ENCODE measurements around the gene ZNF600. TPM values are rescaled to one million over a fixed set of nuclear protein-coding genes. Genes with fewer than 3 reads are reported as not detected.
"Not testable (repeated sequence)": the region's sequence is repeated elsewhere in the genome, so short reads cannot be mapped to it uniquely, and the experiment has no call there.

ZNF600 gene
- 10 to 100 TPM; 11.1 to 13.4 TPM for total RNA-seq

DNA sequence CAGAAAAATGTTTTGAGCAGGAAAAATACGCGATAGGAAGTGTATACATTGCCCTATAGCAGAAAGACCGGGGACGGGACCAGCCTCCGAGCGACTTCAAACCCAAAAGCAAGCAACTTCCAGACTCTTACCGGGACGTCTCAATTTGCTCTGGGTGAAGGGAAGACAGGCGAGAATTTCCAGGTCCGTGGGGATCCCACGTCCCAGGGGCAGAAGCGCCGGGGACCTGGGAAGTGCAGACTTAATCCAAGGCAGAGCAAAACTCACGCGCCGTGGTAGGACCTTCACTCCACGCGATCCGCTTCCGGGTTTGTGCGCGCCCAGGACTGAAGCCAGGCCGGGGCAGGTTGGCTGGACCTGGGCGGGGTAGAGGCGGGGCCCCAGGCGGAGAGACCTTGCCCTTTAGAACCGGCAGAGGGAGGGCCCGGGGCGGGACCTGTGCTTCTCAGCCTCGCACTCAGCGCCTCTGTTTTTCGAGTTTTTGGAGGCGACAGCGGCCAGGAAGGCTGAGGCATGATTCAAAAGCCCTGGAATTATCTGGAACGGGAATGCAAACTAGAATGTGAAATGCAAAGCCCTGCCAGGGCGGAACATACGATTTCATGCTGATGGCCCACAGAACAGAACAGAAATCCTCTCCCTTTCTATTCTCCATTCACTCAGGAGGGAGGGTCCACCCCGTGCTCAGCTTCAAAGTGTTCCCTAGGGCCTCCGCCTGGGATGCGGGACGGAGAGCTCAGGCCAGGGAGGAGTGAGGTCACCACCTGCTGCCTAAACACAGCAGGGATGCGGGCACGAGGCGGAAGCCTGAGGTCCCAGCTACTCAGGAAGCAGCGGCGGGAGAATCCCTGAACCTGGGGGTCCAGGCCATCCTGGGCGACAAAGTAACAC is at the start of gene ZNF600:
Gene ZNF600, minus strand, starts transcription at position 328 of the 891 bp plus-strand sequence. CDS start 7,903 bp downstream, outside the sequence.
- H3K4me1 Mint-ChIP-seq (ENCODE audit: low read depth), result peaks cover 27% of the 10 kb centered on the region
- H3K27me3 Mint-ChIP-seq, POLR2A ChIA-PET: not testable (repeated sequence)
- CTCF ChIA-PET, result interaction anchor here (0.8 kb wide), 1 partner anchor 55 kb away, joined by 3 read pairs; no protein-coding TSS in a partner anchor
- peak within 1 kb of the TSS; percentile 85 for H3K4me3 Mint-ChIP-seq
- intact Hi-C loops (cut with micrococcal nuclease), result loop anchor here (2.0 kb wide), 1 partner anchor 52 kb away; the partner anchor contains the start of gene ZNF611
- peaks cover 18% of the 10 kb centered on the region for H3K9me3 Mint-ChIP-seq
- peaks cover 12% of the 10 kb centered on the region for H3K36me3 Mint-ChIP-seq
- H3K27ac Mint-ChIP-seq, result peak within 1 kb of the TSS; percentile 69
- DNase-seq, result peak; percentile 92

DNA sequence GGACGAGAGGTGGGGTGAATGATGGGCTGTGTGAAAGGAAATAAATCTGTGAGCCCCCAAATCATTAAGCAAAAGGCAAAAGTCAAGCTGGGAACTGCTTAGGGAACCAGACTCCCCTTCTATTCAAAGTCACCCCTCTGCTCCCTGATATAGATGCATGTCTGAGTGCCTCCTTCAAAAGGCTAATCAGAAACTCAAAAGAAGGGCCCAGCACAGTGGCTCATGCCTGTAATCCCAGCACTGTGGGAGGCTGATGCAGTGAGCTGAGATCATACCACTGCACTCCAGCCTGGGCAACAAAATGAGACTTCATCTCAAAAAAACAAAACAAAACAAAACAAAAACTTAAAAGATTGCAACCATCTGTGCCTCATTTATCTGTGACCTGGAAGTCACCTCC is 47.7 kb upstream of the ZNF600 start:
- Mint-ChIP-seq H3K36me3 (peaks cover 46% of the 10 kb centered on the region), H3K9me3 (peaks cover 76% of the 10 kb centered on the region)
- H3K27ac Mint-ChIP-seq; CTCF ChIA-PET; POLR2A ChIA-PET; intact Hi-C loops (cut with micrococcal nuclease); DNase-seq; H3K4me1 Mint-ChIP-seq (ENCODE audit: low read depth); H3K4me3 Mint-ChIP-seq; H3K27me3 Mint-ChIP-seq: not testable (repeated sequence)

DNA sequence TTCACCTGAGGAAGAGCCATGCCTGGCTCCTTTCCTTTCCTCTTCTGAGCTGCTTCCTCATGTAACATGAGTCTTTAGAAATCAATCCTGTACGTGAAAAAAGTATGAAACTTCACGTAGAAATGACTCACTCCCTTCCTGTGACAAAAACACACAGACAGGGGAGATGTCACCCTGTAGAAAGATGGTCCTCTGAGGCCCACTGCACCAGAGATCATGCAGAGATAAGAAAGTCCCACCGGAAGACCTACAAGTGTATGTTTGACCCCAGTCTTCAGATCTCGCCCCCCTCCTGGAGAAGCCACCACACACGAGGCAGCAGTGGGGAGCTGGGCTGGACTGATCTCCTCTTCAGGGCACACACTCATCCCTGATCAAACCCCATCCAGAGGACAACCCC is 47.0 kb upstream of the ZNF600 start:
- Mint-ChIP-seq H3K36me3 (peaks cover 39% of the 10 kb centered on the region), H3K9me3 (peaks cover 70% of the 10 kb centered on the region)
- DNase-seq; H3K4me1 Mint-ChIP-seq (ENCODE audit: low read depth); H3K27ac Mint-ChIP-seq; CTCF ChIA-PET; H3K27me3 Mint-ChIP-seq; POLR2A ChIA-PET; H3K4me3 Mint-ChIP-seq; intact Hi-C loops (cut with micrococcal nuclease): not testable (repeated sequence)

DNA sequence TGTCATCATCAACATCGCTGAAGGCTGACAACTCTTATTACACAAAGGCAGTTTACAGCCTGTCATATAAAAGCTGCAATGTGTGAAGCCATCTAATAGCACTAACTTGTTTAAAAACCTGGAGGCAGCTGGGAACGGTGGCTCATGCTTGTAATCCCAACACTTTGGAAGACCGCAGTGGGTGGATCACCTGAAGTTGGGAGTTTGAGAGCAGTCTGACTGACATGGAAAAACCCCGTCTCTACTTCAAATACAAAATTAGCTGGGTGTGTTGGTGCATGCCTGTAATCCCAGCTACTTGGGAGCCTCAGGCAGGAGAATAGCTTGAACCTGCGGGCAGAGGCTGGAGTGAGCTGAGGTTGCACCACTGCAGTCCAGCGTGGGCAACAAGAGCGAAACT is 43.3 kb upstream of the ZNF600 start:
- H3K27ac Mint-ChIP-seq; H3K27me3 Mint-ChIP-seq; CTCF ChIA-PET; DNase-seq; POLR2A ChIA-PET; H3K4me3 Mint-ChIP-seq; intact Hi-C loops (cut with micrococcal nuclease); H3K4me1 Mint-ChIP-seq (ENCODE audit: low read depth): not testable (repeated sequence)
- Mint-ChIP-seq H3K9me3 (peaks cover 46% of the 10 kb centered on the region), H3K36me3 (peaks cover 12% of the 10 kb centered on the region)

DNA sequence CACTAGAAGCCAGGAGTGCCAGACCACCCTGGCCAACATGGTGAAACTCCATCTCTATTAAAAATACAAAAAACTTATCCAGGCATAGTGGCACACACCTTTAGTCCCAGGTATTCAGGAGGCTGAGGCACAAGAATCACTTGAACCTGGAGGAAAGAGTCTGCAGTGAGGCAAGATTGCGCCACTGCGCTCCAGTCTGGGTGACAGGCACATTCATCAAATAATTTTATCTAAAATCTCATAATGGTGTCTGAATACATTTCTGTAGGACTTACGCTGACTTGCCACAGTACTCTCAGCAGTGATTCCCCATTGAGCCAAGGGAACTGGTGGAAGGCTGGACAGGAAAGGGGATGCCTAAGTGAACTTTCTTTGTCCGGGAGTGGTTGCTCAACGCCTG is 39.2 kb upstream of the ZNF600 start:
- peaks cover 3% of the 10 kb centered on the region for H3K4me1 Mint-ChIP-seq (ENCODE audit: low read depth)
- no peak overlapping the region for H3K27ac Mint-ChIP-seq
- ChIA-PET POLR2A (no interaction called here), CTCF (no interaction called here)
- DNase-seq, result no peak
- intact Hi-C loops (cut with micrococcal nuclease), result no loop called here
- peaks cover 2% of the 10 kb centered on the region for H3K36me3 Mint-ChIP-seq
- no peak overlapping the region for H3K4me3 Mint-ChIP-seq
- no peaks in the 10 kb centered on the region for H3K27me3 Mint-ChIP-seq
- H3K9me3 Mint-ChIP-seq, result peaks cover 22% of the 10 kb centered on the region

DNA sequence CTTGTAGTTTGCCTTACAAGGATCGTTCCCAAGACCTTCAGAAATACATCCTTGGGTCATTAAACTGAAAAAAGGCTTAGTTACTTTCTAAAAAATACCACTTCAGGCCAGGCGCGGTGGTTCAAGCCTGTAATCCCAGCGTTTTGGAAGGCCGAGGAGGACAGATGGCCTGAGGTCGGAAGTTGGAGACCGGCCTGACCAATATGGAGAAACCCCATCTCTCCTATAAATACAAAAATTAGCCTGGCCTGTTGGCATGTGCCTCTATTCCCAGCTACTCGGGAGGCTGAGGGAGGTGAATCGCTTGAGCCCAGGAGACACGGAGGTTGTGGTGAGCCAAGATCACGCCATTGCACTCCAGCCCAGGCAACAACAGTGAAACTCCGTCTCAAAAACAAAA is 37.1 kb upstream of the ZNF600 start:
- no peak for DNase-seq
- Mint-ChIP-seq H3K27ac (no peak overlapping the region), H3K4me3 (no peak overlapping the region), H3K9me3 (peaks cover 12% of the 10 kb centered on the region), H3K27me3 (no peaks in the 10 kb centered on the region), H3K4me1 (ENCODE audit: low read depth) (peaks cover 16% of the 10 kb centered on the region), H3K36me3 (peaks cover 10% of the 10 kb centered on the region)
- CTCF ChIA-PET, result no interaction called here
- intact Hi-C loops (cut with micrococcal nuclease), result no loop called here
- POLR2A ChIA-PET, result no interaction called here

DNA sequence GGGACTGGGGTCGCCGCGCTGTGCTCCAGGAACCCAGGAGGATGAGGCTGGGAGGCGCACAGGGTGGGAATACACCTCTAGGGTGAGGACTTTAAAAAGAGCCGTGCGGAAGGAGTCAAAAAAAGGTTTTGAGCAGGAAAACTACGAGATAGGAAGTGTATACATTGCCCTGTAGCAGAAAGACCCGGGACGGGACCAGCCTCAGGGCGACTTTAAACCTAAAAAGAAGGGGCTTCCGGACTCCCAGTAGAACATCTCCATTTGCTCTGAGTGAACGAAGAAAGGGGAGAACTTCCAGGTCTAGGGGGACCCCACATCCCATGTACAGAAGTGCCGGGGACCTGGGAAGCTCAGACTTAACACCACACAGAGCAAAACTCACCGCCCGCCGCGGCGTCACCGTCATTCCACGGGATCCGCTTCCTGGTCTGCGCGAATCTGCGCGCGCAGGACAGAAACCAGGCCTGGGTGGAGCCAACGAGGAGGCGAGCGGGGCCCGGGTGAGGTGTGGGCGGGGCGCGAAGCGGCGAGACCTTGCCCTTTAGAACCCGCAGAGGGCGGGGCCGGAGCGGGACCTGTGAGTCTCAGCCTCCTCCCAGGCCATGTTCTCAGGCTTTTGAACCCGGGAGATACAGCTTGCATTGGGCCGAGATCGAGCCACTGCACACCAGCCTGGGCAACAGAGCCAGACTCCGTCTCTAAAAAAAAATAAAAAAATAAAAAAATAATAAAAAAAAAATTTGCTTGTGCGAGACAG is 34.8 kb upstream of the ZNF600 start, which contains the start of gene ZNF28:
Gene ZNF28, minus strand, starts transcription at position 430 of the 757 bp plus-strand sequence. CDS start 3,675 bp downstream, outside the sequence.
- H3K4me1 Mint-ChIP-seq (ENCODE audit: low read depth), result peaks cover 19% of the 10 kb centered on the region
- CTCF ChIA-PET, result not testable (repeated sequence)

DNA sequence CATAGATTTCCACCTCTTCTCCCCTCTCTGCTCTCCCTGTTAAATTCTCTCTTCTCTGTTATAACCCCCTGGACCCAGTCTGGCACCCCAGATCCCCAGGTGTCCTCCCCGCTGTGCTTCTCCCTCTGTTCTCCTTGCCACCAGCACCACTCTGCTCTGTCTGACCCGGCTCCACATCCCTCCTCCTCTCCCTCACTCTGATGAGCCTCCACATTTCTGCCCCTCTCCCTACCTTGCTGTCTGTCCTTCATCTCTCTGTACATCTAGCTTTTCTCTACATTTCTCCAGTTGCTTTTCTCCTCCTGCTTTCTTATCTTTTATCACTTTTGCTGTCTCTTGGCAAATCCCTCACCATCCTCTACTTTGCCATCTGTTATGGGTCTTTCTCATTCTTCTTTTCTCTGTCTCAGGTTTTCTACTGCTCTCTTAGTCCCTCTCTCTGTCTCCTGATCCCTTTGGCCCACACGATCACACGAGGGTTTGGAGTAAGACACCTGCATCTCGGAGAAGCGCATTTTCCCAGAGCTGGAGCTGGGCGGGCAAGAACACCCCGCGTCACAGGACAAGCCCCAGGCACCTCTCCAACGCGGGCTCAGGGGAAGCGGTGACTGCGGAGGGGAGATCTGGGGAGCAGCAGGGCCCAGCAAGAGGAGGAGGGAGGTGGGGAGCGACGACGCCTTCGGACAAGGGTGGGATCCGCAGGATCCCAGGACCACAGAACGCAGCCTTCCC is 34.0 kb upstream of the ZNF600 start:
- H3K4me3 Mint-ChIP-seq, result peak overlapping the region; percentile 84
- intact Hi-C loops (cut with micrococcal nuclease); H3K27me3 Mint-ChIP-seq; H3K9me3 Mint-ChIP-seq; CTCF ChIA-PET; POLR2A ChIA-PET: not testable (repeated sequence)
- H3K27ac Mint-ChIP-seq, result peak overlapping the region; percentile 70
- H3K36me3 Mint-ChIP-seq, result peaks cover 30% of the 10 kb centered on the region
- peaks cover 19% of the 10 kb centered on the region for H3K4me1 Mint-ChIP-seq (ENCODE audit: low read depth)
- DNase-seq, result peak; percentile 41

More for the DNA sequence above, 34.8 kb upstream of the ZNF600 start, which contains the start of gene ZNF28:
- peak; percentile 80 for DNase-seq
- H3K9me3 Mint-ChIP-seq; intact Hi-C loops (cut with micrococcal nuclease); POLR2A ChIA-PET; H3K27me3 Mint-ChIP-seq: not testable (repeated sequence)
- H3K27ac Mint-ChIP-seq, result peak within 1 kb of the TSS; percentile 70
- H3K4me3 Mint-ChIP-seq, result peak within 1 kb of the TSS; percentile 84
- H3K36me3 Mint-ChIP-seq, result peaks cover 25% of the 10 kb centered on the region

DNA sequence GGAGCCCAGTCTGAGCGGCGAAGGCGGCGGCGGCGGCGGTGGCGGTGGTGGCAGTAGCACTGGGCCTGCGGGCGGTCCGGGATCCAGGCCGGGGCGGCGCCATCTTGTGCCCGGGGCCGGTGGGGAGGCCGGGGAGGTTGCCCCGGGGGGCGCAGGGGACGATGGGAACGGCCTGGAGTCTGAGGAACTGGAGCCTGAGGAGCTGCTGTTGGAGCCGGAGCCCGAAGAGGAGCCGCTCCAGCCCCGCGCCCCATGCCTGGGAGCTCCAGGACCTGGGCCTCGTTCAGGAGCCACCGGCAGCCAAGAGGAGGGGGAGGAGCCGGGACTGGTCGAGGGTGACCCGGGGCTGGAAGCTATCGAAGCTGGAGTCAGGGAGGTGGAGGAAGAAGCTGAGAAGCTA is 23.2 kb upstream of the ZNF600 start:
- Mint-ChIP-seq H3K4me1 (ENCODE audit: low read depth) (no peaks in the 10 kb centered on the region), H3K9me3 (peaks cover 47% of the 10 kb centered on the region), H3K4me3 (no peak overlapping the region), H3K36me3 (peaks cover 68% of the 10 kb centered on the region), H3K27me3 (no peaks in the 10 kb centered on the region), H3K27ac (no peak overlapping the region)
- intact Hi-C loops (cut with micrococcal nuclease), result no loop called here
- no peak for DNase-seq
- ChIA-PET CTCF (no interaction called here), POLR2A (no interaction called here)

DNA sequence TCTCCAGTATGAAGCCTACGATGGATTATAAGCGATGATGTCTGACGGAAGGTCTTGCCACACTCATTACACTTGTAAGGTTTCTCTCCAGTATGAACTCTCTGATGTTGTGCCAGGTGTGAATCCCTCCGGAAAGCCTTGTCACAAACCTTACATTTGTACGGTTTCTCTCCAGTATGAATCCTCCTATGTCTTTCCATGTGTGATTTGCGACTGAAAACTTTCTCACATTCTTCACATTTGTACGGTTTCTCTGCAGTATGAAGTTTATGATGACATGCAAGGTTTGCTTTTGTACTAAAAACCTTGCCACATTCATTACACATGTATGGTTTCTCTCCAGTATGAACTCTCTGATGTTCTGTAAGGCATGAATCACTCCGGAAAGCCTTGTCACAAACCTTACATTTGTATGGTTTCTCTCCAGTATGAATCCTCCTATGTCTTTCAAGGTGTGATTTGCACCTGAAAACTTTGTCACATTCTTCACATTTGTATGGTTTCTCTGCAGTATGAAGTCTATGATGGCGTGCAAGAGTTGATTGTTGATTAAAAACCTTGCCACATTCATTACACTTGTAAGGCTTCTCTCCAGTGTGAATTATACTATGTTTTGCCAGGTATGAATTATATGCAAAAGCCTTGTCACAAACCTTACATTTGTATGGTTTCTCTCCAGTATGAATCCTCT is 13.5 kb upstream of the ZNF600 start:
- H3K27me3 Mint-ChIP-seq, result not testable (repeated sequence)

DNA sequence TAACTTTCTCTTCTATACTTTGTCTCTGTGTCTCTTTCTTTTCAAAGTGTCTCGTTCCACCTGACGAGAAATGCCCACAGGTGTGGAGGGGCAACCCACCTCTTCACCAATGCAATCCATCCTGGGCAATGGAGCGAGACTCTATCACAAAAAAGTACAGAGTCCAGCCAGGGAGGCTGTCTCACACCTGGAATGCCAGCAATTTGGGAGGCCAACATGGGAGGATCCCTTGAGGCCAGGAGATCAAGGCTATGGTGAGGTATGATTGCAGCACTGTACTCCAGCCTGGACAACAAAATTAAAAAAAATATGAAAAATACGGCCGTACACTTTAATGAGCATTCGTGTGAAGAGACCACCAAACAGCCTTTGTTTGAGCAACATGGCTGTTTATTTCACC is 2.8 kb upstream of the ZNF600 start:
- Mint-ChIP-seq H3K9me3 (peaks cover 32% of the 10 kb centered on the region), H3K27ac (no peak overlapping the region), H3K4me1 (ENCODE audit: low read depth) (peaks cover 23% of the 10 kb centered on the region), H3K36me3 (peaks cover 5% of the 10 kb centered on the region), H3K4me3 (no peak overlapping the region), H3K27me3 (no peaks in the 10 kb centered on the region)
- no peak for DNase-seq
- POLR2A ChIA-PET, result no interaction called here
- CTCF ChIA-PET, result no interaction called here
- intact Hi-C loops (cut with micrococcal nuclease), result no loop called here

More for the DNA sequence above, 13.5 kb upstream of the ZNF600 start:
- POLR2A ChIA-PET; H3K27ac Mint-ChIP-seq; H3K4me3 Mint-ChIP-seq; intact Hi-C loops (cut with micrococcal nuclease); H3K4me1 Mint-ChIP-seq (ENCODE audit: low read depth); CTCF ChIA-PET; DNase-seq: not testable (repeated sequence)
- Mint-ChIP-seq H3K36me3 (peaks cover 89% of the 10 kb centered on the region), H3K9me3 (peaks cover 80% of the 10 kb centered on the region)
